GM19238 (cell line): ENCODE results near the gene PLEKHJ1.

Experiments
- DNase-seq: peaks from one replicate; pipeline ENCODE4 v3.0.0; 2011; ENCODE audit warnings: low spot score; ENCODE audit not compliant: insufficient read length

Gene PLEKHJ1

DNA sequence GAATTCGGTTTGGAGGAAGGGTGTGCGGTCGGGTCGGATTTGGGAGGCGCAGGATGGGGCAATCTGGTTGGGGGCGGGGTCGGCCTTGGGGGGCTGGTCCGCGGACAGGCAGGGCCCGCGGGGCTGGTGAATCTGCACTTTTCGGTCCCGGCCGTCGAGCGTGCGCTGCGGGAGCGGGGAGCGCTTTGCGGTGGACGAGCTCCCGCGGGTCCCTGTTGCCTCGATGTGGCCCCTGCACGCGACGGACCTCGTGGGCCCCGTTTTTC lies 34.0 kb upstream of the PLEKHJ1 start:
- DNase-seq = no peak

DNA sequence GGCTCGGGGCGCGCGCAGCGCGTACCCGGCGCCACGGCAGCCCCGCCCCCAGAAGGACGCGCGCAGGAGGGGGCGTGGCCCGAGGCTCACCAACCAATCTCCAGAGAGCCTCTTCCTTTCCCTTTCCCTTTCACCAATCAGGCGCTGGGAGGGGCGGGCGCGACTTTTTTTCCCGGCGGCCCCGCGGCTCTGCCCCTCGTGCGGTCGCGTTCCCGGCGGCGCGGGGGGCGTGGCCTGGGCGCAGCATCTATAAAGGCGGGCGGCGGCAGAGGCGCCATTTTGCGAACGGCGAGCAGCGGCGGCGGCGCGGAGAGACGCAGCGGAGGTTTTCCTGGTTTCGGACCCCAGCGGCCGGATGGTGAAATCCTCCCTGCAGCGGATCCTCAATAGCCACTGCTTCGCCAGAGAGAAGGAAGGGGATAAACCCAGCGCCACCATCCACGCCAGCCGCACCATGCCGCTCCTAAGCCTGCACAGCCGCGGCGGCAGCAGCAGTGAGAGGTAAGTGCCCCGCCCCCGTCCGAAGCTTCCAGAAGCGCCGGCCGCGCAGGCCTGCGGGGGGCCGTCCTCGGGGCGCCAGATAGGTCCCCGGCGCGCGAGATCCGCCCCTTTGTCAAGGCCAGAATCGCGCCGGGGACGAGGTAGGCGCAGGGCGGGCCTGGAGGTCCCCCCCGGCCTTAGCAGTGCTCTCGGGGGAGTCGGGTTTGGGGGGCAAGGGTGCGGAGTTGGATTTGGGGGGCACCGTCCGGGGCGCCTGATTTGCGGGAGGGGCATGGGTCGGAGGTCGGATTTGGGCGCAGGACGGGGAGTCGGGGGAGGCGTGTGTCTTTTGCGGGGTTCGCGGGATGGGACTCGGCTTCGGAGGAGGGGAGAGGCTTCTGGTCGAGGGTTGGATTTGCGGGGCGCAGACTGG lies 33.4 kb upstream of the PLEKHJ1 start:
- DNase-seq = peak; percentile 99

DNA sequence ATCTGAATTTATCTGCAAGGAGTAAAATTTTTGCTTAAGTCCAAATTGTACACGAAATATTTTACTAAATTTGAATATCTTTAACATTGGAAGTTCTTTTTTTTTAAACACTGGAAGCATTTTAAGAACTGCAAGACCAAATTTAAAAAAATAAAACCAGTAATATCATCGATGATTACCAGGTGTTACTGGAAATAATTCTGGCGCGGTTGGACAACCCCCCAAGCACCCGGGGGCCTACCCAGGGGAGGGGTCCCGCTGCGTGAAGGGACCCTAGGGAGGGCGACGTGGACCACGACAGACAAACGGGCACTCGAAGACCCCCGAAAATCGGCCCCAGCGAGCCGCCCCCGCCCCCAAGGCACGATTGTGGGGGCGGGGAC lies 32.7 kb upstream of the PLEKHJ1 start:
- DNase-seq = no peak

DNA sequence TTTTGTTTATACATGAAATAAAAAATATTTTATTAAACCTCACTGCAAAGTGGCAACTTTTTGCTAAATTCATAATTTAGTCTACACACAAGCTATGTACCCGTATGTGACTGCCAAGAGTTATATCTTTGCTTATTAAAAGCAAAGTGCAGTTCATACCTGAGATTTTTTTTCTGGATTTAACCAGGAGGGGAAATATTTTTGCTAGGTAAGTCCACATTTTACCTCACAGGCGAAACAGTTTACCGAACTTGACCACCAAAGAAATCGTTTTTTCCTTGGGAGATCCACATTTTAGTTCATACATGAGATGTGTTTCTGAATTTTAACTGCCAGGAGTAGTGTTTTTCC lies 32.3 kb upstream of the PLEKHJ1 start:
- no peak for DNase-seq

DNA sequence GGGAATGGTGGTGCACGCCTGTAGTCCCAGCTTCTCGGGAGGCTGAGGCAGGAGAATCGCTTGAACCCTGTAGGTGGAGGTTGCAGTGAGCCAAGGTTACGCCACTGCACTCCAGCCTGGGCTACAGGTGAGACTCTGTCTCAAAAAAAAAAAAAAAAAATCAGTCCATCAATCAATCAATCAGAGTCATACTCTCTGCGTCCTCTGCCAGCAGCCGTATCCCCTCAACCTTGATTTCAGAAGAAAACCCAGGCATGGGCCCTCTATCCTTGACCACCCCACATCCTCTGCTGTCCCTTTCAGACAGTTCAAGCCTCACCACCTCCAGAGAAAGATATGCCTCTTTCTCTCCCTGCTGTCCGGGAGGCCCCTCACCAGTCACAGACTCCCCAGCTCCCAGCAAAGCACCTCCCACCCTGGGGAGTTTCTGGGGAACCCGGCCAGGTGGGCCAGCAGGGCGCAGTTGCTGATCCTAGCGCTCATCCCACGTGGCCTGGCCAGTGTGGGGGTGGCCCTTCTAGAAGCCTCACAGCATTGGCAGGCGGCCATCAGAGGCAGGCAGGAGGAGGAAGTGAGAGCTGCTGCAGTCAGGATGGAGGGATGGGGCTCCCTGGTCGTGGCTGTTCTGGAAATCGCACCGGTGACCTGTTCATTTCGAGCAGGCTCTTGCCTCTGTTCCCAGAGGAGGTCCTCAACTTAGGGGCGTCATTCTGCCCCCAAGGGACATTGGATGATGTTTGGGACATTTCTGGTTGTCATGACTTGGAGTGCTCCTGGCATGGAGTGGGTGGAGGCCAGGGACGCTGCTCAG lies 30.3 kb upstream of the PLEKHJ1 start:
- DNase-seq = no peak

DNA sequence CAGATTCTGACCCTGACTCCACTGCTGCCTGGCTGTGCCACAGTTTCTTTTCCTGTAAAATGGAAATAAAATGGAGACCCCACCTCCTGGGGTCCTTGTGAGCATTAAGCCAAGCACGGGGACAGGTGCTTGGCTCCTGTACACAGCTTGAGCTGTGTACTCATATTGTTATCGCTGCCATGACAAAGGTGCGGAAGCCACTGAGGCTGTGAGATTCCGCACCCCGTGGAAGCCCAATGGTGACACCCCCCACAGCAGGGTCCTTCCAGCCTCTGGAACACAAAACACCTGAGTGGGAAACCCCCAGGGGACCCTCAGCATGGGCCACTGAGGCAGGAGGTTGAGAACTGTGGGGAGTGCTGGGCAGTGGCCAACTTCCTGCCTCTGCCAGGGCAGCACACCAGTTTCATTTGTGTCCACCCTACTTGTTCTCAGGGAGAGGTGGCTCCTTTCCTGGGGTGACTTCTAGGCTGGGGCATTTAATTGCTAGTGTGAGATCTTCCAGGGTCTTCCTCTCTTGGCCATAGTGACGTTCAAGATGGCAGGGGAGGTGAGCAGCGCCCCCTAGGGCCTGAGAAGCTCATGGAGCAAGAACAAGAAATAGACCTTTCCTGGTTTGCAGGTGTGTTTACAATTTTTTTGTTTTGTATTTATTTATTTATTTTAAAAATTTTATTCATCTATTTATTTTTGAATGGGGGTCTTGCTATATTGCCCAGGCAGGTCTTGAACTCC lies 25.5 kb upstream of the PLEKHJ1 start:
- DNase-seq = no peak

DNA sequence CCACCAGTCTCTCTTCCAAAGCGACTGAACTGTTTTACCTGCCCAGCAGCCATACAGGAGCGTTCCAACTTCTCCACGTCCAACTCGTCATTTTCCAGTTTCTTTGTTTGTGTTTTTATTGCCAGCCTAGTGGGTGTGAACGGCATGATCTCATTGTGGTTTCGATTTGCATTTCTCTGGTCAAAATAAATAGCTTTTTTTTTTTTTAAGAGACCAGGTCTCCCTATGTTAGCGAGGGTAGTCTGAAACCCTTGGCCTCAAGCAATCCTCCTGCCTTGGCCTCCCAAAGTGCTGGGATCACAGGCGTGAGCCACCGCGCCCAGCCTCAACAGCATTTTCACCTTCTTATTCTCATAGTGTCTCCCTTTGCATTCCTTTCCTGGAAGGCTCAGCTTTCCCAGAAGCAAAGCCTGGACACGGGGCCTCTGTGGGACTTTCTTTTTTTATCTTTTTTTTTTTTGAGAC lies 24.2 kb upstream of the PLEKHJ1 start:
- DNase-seq = no peak

DNA sequence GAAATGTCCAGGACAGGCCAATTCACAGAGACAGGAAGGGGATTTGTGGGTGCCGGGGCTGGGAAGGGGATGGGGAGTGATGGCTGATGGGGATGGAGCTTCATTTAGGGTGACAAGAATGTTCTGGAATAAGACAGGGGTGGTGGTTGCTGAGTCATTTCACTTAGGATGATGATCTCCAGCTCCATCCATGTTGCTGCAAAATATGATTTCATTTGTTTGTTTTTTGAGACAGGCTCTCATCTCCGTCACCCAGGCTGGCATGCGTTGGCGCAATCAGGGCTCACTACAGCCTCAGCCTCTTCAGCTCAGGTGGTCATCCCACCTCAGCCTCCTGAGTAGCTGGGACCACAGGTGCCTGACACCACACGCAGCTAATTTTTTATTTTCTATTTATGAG lies 23.2 kb upstream of the PLEKHJ1 start:
- no peak for DNase-seq

DNA sequence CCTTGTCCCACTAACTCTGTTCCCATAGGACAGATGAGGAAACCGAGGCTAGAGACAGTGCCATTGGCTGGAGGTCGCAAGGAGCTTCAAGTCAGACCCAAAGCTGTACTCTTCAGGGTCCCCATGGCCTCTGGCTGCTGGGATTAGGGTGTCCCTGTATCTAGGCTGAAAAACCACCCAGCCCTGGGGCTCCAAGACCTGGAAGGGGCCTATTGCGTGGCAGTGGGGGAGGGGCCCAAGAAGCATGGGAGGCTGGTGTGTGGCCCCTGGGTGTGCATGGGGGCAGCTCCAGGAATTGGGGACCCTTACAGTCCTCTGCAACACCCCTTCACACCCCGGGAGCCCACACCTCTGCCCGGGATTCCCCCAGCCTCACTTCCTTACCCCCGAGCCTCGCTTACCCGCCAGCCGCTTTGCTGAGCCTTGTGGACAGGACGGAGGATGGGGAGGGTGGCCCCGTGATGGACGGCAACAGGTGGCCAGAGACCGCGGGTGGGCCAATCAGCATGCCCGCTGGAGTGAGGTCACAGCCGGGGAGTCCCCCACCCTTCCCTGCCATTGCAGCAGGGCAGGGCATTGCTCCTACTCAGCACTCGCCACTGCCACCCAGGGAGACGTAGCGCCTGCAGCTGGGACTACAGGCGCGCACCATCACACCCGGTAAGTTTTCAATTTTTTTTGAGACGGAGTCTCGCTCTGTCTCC lies 20.0 kb upstream of the PLEKHJ1 start, which contains the start of gene JSRP1:
JSRP1 (minus strand) TSS at position 436 of the 704 bp plus-strand sequence. CDS start 1,103 bp downstream, outside the sequence.
- no peak for DNase-seq

DNA sequence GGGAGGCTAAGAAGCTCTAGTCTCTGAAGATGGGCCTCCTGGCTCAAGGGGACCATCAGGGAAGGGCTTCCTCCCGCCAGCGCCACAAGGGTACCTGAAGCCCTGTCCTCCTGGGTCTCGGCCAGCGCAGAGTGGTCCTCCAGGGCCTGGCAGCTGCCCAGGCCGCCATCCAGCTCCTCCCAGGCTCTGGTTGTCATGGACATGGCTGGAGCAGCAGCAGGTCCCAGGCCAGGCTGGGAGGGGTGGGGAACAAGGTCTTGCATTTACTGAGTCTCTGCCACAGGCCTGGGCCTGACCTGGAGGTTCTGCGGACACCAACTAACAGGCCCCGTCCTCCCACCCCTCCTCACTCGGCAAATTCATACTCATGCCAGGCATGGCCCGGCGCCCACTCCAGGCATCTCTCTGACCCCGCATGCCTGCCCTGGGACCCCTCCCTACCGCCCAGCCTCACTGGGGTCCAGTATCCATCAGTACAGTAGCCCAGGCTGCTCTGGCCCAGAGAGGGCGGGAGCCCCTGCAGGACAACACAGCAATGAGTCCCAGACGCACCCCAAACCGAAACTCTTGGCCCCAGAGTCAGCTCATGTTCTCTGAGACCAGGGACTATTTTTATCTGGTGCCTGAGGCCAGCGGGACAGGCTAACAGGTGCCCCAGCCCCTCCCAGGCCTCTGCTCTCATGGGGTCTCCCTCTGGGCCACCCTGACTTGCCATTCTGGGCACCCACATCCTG lies 19.1 kb upstream of the PLEKHJ1 start:
- no peak for DNase-seq

DNA sequence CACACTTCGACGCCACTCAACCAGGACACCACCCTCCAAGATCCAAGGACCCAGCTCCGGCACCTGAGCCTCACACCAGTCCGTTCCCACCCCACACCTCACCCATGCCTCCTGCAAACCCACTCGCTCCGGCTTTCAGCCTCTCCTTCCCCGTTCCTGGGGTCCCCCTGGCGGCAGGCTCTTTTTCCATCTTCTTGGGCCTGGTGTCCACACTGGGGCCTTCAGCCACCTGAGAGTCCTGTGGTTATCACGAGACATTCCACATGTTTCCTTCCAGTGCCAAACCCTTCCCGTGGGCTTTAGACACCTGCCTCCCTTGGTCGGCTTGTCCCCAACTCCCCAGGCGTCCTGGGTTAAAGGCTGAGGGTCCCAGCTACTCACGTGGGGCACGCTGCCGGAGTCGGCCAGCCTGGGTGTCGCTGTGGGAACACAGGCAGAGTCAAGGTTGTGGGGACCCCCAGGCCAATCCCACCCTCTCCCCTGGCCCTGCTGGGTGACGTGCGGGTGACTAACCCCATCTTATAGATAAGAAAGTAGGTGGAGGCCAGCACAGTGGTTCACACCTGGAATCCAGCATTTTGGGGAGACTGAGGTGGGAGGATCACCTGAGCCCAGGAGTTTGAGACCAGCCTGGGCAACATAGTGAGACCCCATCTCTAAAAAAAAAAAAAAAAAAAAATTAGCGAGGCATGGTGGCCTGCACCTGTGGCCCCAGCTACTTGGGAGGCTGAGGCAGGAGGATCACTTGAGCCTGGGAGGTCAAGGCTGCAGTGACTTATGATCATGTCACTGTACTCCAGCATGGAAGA lies 18.1 kb upstream of the PLEKHJ1 start:
- DNase-seq = no peak

DNA sequence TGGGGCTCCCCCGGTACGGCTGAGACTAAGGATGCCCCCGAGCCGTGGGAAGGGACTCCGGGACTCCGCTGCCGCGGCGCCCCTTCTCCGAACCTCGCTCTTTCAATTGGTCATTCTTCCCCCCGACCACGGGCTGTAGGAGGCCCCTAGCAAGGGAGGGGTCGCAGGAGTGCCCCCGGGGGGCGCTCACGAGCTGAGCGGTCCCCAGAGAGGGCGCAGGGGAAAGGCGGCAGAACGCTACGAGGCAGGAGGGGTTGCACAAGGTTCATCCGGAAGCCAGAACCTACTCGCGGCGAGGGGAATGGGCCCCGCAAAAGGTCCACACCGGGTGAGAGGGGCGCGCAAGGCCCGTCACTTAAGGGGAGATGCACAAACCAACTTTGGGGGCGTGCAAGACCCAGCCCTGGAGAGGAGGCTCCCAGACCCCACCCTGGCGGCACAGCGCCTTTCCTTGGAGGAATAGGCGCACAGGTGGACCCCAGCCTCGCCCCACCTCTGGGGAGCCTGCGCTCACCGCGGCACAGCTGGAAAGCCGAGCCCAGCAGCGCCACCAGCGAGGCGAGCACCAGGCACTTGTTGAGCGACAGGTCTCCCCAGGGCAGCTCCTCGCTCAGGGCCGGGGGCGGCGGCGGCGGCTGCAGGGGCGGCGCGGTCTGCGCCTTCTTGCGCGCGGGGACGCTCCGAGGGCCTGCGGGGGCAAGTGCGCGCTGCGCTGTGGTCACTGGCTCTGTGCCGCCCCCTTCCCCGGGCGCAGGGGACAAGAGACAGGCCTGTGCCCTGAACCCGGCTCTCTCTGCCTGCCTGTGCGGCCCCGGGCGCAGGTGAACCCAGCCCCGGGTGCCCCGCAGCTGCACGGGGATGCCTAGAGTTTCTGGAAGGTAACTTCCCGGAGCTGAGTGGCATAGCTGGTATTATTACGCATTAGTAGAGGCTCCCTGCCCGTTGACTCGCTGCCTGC lies 17.3 kb upstream of the PLEKHJ1 start:
- DNase-seq = peak; percentile 75

DNA sequence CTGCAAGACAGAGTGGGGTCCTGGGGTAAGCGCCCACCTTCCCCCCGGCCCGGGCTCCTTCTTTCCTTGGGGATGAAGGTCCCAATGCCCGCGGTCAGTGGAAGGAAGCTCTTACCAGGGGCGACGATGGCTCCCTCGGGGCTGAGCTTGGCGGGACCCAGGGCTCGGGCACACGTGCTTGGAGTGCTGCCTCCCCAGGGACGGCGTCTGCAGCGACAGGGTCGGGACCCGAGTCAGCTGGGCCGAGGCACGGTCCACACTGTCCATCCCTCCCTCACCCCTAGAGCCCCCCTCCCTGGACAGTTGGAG lies 16.6 kb upstream of the PLEKHJ1 start:
- no peak for DNase-seq

DNA sequence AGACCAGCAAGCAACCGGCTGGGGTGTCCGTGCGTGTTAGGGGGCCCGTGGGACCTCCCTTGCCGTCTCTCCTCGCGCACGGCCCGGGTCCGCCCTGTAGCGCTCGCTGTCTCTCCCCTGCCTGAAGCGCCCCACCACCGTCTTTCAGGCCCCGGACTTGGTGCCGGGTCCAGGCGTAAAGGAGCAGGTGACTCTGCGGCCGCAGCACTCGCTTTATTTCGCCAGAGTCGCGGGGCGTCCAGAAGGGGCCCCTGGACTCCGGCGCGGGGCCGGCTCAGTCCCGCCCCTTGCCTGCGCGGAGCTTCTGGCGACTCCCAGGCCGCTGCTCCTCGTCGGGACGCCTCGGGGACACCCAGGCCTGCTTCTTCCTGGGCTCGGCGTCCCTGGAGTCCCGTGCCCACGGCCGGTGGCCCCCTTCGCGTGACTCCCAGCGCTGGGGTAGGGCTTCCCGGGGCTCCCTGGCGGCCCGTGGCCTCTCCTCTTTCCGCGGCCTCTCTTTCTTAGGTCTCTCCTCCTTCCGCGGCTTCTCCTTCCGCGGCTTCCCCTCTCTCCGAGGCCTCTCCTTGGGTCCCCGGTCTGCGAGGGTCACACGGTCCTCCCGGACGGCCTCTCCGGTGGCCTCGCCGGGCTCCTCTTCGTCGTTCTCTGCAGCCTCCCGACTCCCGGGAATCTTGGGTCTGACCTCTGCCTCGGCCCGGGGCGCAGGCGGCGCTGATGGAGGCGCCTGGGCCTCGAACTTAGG lies 16.1 kb upstream of the PLEKHJ1 start:
- DNase-seq = no peak

DNA sequence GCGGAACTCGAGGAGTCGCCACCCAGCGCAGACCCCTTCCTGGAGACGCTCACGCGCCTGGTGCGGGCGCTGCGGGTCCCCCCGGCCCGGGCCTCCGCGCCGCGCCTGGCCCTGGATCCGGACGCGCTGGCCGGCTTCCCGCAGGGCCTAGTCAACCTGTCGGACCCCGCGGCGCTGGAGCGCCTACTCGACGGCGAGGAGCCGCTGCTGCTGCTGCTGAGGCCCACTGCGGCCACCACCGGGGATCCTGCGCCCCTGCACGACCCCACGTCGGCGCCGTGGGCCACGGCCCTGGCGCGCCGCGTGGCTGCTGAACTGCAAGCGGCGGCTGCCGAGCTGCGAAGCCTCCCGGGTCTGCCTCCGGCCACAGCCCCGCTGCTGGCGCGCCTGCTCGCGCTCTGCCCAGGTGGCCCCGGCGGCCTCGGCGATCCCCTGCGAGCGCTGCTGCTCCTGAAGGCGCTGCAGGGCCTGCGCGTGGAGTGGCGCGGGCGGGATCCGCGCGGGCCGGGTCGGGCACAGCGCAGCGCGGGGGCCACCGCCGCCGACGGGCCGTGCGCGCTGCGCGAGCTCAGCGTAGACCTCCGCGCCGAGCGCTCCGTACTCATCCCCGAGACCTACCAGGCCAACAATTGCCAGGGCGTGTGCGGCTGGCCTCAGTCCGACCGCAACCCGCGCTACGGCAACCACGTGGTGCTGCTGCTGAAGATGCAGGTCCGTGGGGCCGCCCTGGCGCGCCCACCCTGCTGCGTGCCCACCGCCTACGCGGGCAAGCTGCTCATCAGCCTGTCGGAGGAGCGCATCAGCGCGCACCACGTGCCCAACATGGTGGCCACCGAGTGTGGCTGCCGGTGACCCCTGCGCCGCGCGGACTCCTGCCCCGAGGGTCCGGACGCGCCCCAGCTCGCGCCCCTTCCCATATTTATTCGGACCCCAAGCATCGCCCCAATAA lies 15.3 kb upstream of the PLEKHJ1 start:
- DNase-seq = no peak

DNA sequence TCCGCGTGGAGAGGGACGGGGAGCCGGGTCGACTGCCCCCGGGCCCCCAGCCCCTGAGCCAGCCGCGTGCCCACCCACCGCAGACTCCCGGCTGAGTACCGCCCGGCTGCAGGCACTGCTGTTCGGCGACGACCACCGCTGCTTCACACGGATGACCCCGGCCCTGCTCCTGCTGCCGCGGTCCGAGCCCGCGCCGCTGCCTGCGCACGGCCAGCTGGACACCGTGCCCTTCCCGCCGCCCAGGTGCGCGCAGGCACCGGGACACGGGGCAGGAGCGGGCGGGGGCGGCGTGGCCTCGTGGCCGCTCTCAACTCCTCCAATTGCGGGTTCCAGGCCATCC lies 14.6 kb upstream of the PLEKHJ1 start:
- no peak for DNase-seq
